Suprapubic skin (tissue), 4 donors: Measurements from ENCODE around the gene PRTFDC1.

ENCODE experiments used
- EP300 ChIP-seq: sonication (generic); formaldehyde crosslinking; IDR thresholded peaks from one replicate; pipeline ENCODE4 v1.6.1; 2017; ENCODE audit warnings: antibody characterized with exemption
- POLR2A ChIP-seq, 2 donors: fragments of 450-650 bp; IDR thresholded peaks; one replicate each; pipeline ENCODE4 v1.6.1; 2017; ENCODE audit warnings: antibody characterized with exemption in 2 of 2, mild to moderate bottlenecking in 2 of 2, moderate library complexity in 2 of 2
- POLR2AphosphoS5 ChIP-seq, 3 donors: sonication (generic); formaldehyde crosslinking; IDR thresholded peaks; one replicate each; pipeline ENCODE4 v1.6.1; 2017; ENCODE audit warnings: antibody characterized with exemption in 3 of 3
- TF ChIP-seq, protein P1 (sequence below), 2 donors: fragments of 200-600 bp in 1 of 2; fragments of 450-650 bp in 1 of 2; sonication (generic) in 1 of 2; IDR thresholded peaks; one replicate each; pipeline ENCODE4 v1.5.1; 2016 to 2019; ENCODE audit warnings: antibody characterized with exemption in 2 of 2, mild to moderate bottlenecking in 1 of 2, moderate library complexity in 1 of 2

DNA sequence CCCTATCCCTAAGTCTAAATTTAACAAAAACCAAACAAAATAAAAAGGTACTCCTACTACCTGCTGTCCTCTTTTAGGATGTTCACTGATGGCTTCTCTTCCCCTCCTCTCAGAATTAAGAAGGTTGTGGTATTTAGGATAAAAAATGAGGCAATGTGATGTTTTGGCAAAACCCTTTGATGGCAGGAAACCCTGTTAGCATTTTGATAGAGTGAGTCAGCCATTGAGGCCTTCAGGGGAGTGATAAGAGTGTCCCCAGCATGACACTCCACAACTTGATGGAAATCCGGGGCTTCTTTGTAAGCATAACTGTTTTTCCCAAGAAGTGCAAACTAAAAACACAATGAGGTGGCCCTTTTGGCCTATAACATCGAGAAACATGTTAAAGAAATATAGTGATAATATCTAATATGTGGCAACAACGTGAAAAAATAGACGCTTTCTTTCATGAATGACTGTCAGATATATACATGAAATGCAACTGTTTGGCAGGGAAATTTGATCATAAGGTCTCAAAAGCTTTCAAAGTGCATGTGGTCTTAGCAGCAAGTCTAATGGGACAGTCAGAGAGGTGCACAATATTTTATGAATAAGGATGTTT, 55.0 kb downstream of the PRTFDC1 start:
- TF ChIP-seq EP300 = no peak
- TF ChIP-seq, protein P1, sequence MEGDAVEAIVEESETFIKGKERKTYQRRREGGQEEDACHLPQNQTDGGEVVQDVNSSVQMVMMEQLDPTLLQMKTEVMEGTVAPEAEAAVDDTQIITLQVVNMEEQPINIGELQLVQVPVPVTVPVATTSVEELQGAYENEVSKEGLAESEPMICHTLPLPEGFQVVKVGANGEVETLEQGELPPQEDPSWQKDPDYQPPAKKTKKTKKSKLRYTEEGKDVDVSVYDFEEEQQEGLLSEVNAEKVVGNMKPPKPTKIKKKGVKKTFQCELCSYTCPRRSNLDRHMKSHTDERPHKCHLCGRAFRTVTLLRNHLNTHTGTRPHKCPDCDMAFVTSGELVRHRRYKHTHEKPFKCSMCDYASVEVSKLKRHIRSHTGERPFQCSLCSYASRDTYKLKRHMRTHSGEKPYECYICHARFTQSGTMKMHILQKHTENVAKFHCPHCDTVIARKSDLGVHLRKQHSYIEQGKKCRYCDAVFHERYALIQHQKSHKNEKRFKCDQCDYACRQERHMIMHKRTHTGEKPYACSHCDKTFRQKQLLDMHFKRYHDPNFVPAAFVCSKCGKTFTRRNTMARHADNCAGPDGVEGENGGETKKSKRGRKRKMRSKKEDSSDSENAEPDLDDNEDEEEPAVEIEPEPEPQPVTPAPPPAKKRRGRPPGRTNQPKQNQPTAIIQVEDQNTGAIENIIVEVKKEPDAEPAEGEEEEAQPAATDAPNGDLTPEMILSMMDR (IDR thresholded peaks at IDR 0.05) = no peak
- no peak for TF ChIP-seq POLR2A (IDR thresholded peaks at IDR 0.05)
- TF ChIP-seq POLR2AphosphoS5 (IDR thresholded peaks at IDR 0.05) = no peak
